GM23248 (cell line): ENCODE data around the gene MYCL.

Experiments
- EZH2 ChIP-seq: fragments of 200-600 bp; sonication (generic); IDR thresholded peaks from 2 replicates; pipeline ENCODE4 v1.6.1; 2018; ENCODE audit warnings: antibody characterized with exemption, mild to moderate bottlenecking; ENCODE audit not compliant: insufficient read depth, poor library complexity, severe bottlenecking
- EZH2phosphoT487 ChIP-seq: fragments of 200-600 bp; sonication (generic); IDR thresholded peaks from 2 replicates; pipeline ENCODE4 v1.6.1; 2018; ENCODE audit warnings: antibody characterized with exemption, moderate library complexity, mild to moderate bottlenecking, low read depth; ENCODE audit not compliant: insufficient read depth

DNA sequence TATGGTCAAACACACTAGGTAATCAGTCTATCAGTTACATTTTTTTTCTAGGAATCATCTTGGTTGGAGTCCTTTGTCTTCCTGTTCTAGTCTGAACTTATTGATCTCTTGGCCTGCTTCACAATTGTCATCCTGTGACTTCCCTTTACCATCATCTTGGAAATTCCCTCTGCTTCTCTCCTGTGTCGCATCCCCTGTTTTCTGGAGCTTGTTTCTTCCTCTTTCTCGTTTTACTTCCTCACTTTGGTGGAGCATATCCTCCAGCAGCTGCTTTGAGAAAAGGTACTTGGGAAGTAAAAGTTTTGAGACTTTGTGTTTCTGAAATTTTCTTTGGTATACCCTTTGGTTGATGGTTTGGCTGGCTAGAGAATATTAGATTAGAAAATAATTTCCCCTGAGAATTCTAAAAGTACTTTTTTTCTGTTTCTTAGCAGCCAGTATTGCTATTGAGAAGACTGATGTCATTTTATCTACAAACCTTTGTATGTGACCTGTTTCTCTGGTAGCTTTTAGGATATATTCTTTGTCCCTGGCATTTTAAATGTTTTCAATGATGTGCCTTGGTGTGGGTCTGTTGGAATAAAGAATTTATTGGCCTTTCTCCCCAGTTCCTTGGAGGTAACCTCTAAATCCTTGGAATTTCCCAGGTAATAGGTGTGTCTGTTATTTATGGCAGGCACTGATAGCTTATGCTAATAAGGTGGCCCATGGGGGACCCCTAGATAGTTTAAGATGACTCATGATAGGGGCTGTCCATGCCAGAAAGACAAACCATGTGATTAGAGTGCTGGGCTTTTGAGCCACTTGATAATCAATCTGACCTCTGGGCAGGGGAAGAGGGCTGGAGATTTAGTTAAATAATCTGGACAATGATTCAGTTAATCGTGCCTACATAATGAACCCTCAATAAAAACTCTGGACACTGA is 6.1 kb upstream of the MYCL start:
- TF ChIP-seq EZH2: no peak
- no peak for TF ChIP-seq EZH2phosphoT487
